Gastrocnemius medialis (tissue), 4 donors: Measurements from ENCODE around the gene OPA1.

ENCODE experiments used
- POLR2A ChIP-seq, 2 donors: fragments of 450-650 bp; IDR thresholded peaks; one replicate each; pipeline ENCODE4 v1.6.1; 2017; ENCODE audit warnings: antibody characterized with exemption in 2 of 2, mild to moderate bottlenecking in 2 of 2, moderate library complexity in 2 of 2
- TF ChIP-seq, protein P1 (sequence below), 5 experiments: fragments of 450-650 bp in 3 of 5; fragments of 200-600 bp in 2 of 5; sonication (generic) in 2 of 5; IDR thresholded peaks in 4 of 5; conservative IDR thresholded peaks in 1 of 5; 1 replicate in 4 of 5; 2 replicates in 1 of 5; pipeline ENCODE4 v1.5.1; 2016 to 2019; ENCODE audit warnings: antibody characterized with exemption in 5 of 5, mild to moderate bottlenecking in 3 of 5, moderate library complexity in 3 of 5

DNA sequence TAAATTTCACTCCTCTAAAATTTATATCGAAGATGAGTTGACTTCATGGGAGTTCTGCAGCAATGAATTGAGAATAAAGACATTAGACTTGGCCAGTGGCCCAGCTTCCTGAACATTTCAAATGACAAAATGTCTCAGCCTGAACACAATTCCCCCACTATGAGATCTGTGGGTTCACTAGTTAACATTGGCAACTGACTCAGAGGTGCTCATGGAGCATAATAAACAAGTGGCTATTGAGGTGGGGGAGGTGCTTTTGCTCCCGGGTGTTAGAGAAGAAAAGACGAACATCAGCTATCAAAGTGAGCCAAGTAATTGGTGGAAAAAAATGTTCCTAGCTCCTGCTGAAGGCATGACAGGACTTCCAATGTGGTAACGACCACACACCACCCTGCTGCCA, 44.6 kb upstream of the OPA1 start:
- no peak for TF ChIP-seq POLR2A (IDR thresholded peaks at IDR 0.05)
- TF ChIP-seq, protein P1, sequence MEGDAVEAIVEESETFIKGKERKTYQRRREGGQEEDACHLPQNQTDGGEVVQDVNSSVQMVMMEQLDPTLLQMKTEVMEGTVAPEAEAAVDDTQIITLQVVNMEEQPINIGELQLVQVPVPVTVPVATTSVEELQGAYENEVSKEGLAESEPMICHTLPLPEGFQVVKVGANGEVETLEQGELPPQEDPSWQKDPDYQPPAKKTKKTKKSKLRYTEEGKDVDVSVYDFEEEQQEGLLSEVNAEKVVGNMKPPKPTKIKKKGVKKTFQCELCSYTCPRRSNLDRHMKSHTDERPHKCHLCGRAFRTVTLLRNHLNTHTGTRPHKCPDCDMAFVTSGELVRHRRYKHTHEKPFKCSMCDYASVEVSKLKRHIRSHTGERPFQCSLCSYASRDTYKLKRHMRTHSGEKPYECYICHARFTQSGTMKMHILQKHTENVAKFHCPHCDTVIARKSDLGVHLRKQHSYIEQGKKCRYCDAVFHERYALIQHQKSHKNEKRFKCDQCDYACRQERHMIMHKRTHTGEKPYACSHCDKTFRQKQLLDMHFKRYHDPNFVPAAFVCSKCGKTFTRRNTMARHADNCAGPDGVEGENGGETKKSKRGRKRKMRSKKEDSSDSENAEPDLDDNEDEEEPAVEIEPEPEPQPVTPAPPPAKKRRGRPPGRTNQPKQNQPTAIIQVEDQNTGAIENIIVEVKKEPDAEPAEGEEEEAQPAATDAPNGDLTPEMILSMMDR (IDR thresholded peaks at IDR 0.05 in 4 of 5, conservative IDR thresholded peaks at IDR 0.05 in 1 of 5), result no peak
